Stimulated activated memory B cell treated with anti-CD40 and anti-IgM and Interleukin-4, amounts not matched to agents 10 μg/mL and 1 μg/mL and 100 μg/mL, for 72 hours (primary cell): ENCODE data around the gene PRKCD.
A peak's percentile ranks its signal among the peaks of the same experiment; 100 is the strongest.

Source experiments
- ATAC-seq: fragments of 150-1000 bp; cut with Tn5 transposase; 2 replicates; pipeline ENCODE4 v1.10.0; 2021
- H3K27ac Mint-ChIP-seq: one replicate; pipeline ENCODE4 v1.8.0; 2022; ENCODE audit warnings: mild to moderate bottlenecking, mixed read lengths
- H3K27me3 Mint-ChIP-seq: one replicate; pipeline ENCODE4 v1.8.0; 2022; ENCODE audit warnings: mixed read lengths
- H3K36me3 Mint-ChIP-seq: one replicate; pipeline ENCODE4 v1.8.0; 2022; ENCODE audit warnings: mixed read lengths
- H3K4me1 Mint-ChIP-seq: one replicate; pipeline ENCODE4 v1.8.0; 2022; ENCODE audit warnings: mixed read lengths
- H3K4me3 Mint-ChIP-seq: one replicate; pipeline ENCODE4 v1.8.0; 2022; ENCODE audit warnings: mild to moderate bottlenecking, moderate library complexity, mixed read lengths
- H3K9me3 Mint-ChIP-seq: one replicate; pipeline ENCODE4 v1.8.0; 2022; ENCODE audit warnings: mixed read lengths

Gene PRKCD

GRCh38 chr3:53230041-53230621 is 69.1 kb downstream of the PRKCD start:
- no peaks in the 10 kb centered on the region for H3K4me1 Mint-ChIP-seq
- no peaks in the 10 kb centered on the region for H3K9me3 Mint-ChIP-seq
- peaks cover 77% of the 10 kb centered on the region for H3K36me3 Mint-ChIP-seq
- H3K27ac Mint-ChIP-seq: no peak overlapping the region
- ATAC-seq: no peak
- H3K27me3 Mint-ChIP-seq: no peaks in the 10 kb centered on the region
- no peak overlapping the region for H3K4me3 Mint-ChIP-seq

- Mint-ChIP-seq H3K4me3 (no peak overlapping the region), H3K27ac (no peak overlapping the region), H3K36me3 (peaks cover 76% of the 10 kb centered on the region), H3K27me3 (no peaks in the 10 kb centered on the region), H3K9me3 (no peaks in the 10 kb centered on the region), H3K4me1 (no peaks in the 10 kb centered on the region)
- ATAC-seq: no peak
These were observed 69.8 kb downstream of the PRKCD start for GRCh38 chr3:53230789-53231188.

GRCh38 chr3:53231532-53232511 is 70.8 kb downstream of the PRKCD start:
- ATAC-seq: no peak
- Mint-ChIP-seq H3K9me3 (no peaks in the 10 kb centered on the region), H3K36me3 (peaks cover 71% of the 10 kb centered on the region), H3K4me3 (no peak overlapping the region), H3K27ac (peak overlapping the region; percentile 53), H3K4me1 (no peaks in the 10 kb centered on the region), H3K27me3 (no peaks in the 10 kb centered on the region)

GRCh38 chr3:53232641-53233377 is 71.8 kb downstream of the PRKCD start:
- no peaks in the 10 kb centered on the region for H3K4me1 Mint-ChIP-seq
- peaks cover 61% of the 10 kb centered on the region for H3K36me3 Mint-ChIP-seq
- no peak for ATAC-seq
- H3K9me3 Mint-ChIP-seq: no peaks in the 10 kb centered on the region
- H3K27ac Mint-ChIP-seq: peak overlapping the region; percentile 53
- no peak overlapping the region for H3K4me3 Mint-ChIP-seq
- H3K27me3 Mint-ChIP-seq: no peaks in the 10 kb centered on the region

GRCh38 chr3:53234130-53234840 is 73.3 kb downstream of the PRKCD start:
- no peaks in the 10 kb centered on the region for H3K9me3 Mint-ChIP-seq
- peak overlapping the region; percentile 37 for H3K27ac Mint-ChIP-seq
- H3K4me1 Mint-ChIP-seq: no peaks in the 10 kb centered on the region
- H3K4me3 Mint-ChIP-seq: no peak overlapping the region
- H3K36me3 Mint-ChIP-seq: peaks cover 61% of the 10 kb centered on the region
- no peak for ATAC-seq
- H3K27me3 Mint-ChIP-seq: no peaks in the 10 kb centered on the region

GRCh38 chr3:53234841-53235232 is 73.8 kb downstream of the PRKCD start:
- no peaks in the 10 kb centered on the region for H3K4me1 Mint-ChIP-seq
- H3K27me3 Mint-ChIP-seq: no peaks in the 10 kb centered on the region
- H3K4me3 Mint-ChIP-seq: no peak overlapping the region
- ATAC-seq: no peak
- H3K9me3 Mint-ChIP-seq: no peaks in the 10 kb centered on the region
- H3K36me3 Mint-ChIP-seq: peaks cover 61% of the 10 kb centered on the region
- no peak overlapping the region for H3K27ac Mint-ChIP-seq

GRCh38 chr3:53235545-53235944 is 74.5 kb downstream of the PRKCD start:
- Mint-ChIP-seq H3K9me3 (no peaks in the 10 kb centered on the region), H3K27ac (no peak overlapping the region), H3K4me3 (no peak overlapping the region), H3K36me3 (peaks cover 67% of the 10 kb centered on the region), H3K27me3 (no peaks in the 10 kb centered on the region), H3K4me1 (no peaks in the 10 kb centered on the region)
- no peak for ATAC-seq

GRCh38 chr3:53236112-53236841 is 75.3 kb downstream of the PRKCD start:
- ATAC-seq: no peak
- Mint-ChIP-seq H3K27me3 (no peaks in the 10 kb centered on the region), H3K4me1 (no peaks in the 10 kb centered on the region), H3K36me3 (peaks cover 74% of the 10 kb centered on the region), H3K4me3 (no peak overlapping the region), H3K27ac (peak overlapping the region; percentile 32), H3K9me3 (no peaks in the 10 kb centered on the region)

GRCh38 chr3:53238051-53238850 is 77.2 kb downstream of the PRKCD start:
- peaks cover 71% of the 10 kb centered on the region for H3K36me3 Mint-ChIP-seq
- no peaks in the 10 kb centered on the region for H3K9me3 Mint-ChIP-seq
- no peaks in the 10 kb centered on the region for H3K27me3 Mint-ChIP-seq
- peaks cover 9% of the 10 kb centered on the region for H3K4me1 Mint-ChIP-seq
- no peak overlapping the region for H3K27ac Mint-ChIP-seq
- no peak for ATAC-seq
- no peak overlapping the region for H3K4me3 Mint-ChIP-seq

GRCh38 chr3:53238886-53239285 is 77.9 kb downstream of the PRKCD start:
- H3K36me3 Mint-ChIP-seq: peaks cover 70% of the 10 kb centered on the region
- peaks cover 15% of the 10 kb centered on the region for H3K4me1 Mint-ChIP-seq
- no peaks in the 10 kb centered on the region for H3K9me3 Mint-ChIP-seq
- no peak for ATAC-seq
- no peak overlapping the region for H3K27ac Mint-ChIP-seq
- no peak overlapping the region for H3K4me3 Mint-ChIP-seq
- no peaks in the 10 kb centered on the region for H3K27me3 Mint-ChIP-seq

- Mint-ChIP-seq H3K27ac (peak overlapping the region; percentile 27), H3K27me3 (no peaks in the 10 kb centered on the region), H3K4me1 (peaks cover 20% of the 10 kb centered on the region), H3K36me3 (peaks cover 65% of the 10 kb centered on the region), H3K9me3 (no peaks in the 10 kb centered on the region), H3K4me3 (no peak overlapping the region)
- no peak for ATAC-seq
These were observed 78.8 kb downstream of the PRKCD start for GRCh38 chr3:53239800-53240199.

- no peaks in the 10 kb centered on the region for H3K27me3 Mint-ChIP-seq
These were observed 80.3 kb downstream of the PRKCD start for GRCh38 chr3:53240989-53241972.

GRCh38 chr3:53242155-53242554 is 81.1 kb downstream of the PRKCD start:
- peaks cover 51% of the 10 kb centered on the region for H3K36me3 Mint-ChIP-seq
- no peaks in the 10 kb centered on the region for H3K9me3 Mint-ChIP-seq
- peaks cover 25% of the 10 kb centered on the region for H3K4me1 Mint-ChIP-seq
- H3K27me3 Mint-ChIP-seq: no peaks in the 10 kb centered on the region
- no peak for ATAC-seq
- H3K4me3 Mint-ChIP-seq: no peak overlapping the region
- no peak overlapping the region for H3K27ac Mint-ChIP-seq

More at GRCh38 chr3:53240989-53241972, 80.3 kb downstream of the PRKCD start:
- no peak for ATAC-seq
- H3K27ac Mint-ChIP-seq: no peak overlapping the region
- no peaks in the 10 kb centered on the region for H3K9me3 Mint-ChIP-seq
- peaks cover 56% of the 10 kb centered on the region for H3K36me3 Mint-ChIP-seq
- no peak overlapping the region for H3K4me3 Mint-ChIP-seq
- peaks cover 25% of the 10 kb centered on the region for H3K4me1 Mint-ChIP-seq
